ENCODE data around the gene MGLL.

DNA sequence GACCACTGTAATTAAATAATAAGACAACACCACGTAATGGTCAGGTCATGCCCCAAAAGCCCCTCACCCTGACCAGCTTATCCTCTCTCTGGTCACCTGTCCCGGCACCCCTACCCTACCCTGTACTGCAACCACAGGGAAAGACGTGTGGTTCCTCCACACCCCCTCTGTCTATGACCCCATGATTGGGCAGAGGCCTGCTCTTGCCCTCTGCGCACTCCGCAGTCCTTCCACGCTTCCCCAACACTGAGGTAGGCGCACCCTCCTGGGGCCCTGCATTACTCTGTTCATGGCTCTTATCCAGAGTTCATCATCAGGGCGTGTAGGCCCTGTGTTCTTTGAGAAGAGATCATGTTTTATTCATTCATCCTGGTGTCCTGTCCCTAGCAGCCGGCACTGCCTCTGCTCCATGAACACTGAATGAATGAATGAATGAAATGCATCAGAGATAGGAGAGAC is 33.8 kb downstream of the MGLL start:
- no peak for TF ChIP-seq EZH2 (IDR thresholded peaks at IDR 0.05; ENCODE audit: insufficient read depth, low read length)
- no peak for TF ChIP-seq CTCF (IDR thresholded peaks at IDR 0.05; ENCODE audit: insufficient read depth, low read depth, low read length)
